GM19324 (cell line): ENCODE results near the gene CLRN3.

Source experiments
- ATAC-seq: cut with Tn5 transposase; IDR thresholded peaks from one replicate; pipeline ENCODE4 v1.9.1; 2021; ENCODE audit warnings: mild to moderate bottlenecking, moderate library complexity; ENCODE audit not compliant: unreplicated experiment, low FRiP score

The CLRN3 gene, protein sequence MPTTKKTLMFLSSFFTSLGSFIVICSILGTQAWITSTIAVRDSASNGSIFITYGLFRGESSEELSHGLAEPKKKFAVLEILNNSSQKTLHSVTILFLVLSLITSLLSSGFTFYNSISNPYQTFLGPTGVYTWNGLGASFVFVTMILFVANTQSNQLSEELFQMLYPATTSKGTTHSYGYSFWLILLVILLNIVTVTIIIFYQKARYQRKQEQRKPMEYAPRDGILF

GRCh38 chr10:127892743-127893142, at the start of gene CLRN3:
TSS of gene CLRN3 (minus strand) at chr10:127892941. CDS start at chr10:127892784, 157 bp downstream.
- ATAC-seq: no peak

GRCh38 chr10:127940866-127941640, 48.3 kb upstream of the CLRN3 start:
- no peak for ATAC-seq

DNA sequence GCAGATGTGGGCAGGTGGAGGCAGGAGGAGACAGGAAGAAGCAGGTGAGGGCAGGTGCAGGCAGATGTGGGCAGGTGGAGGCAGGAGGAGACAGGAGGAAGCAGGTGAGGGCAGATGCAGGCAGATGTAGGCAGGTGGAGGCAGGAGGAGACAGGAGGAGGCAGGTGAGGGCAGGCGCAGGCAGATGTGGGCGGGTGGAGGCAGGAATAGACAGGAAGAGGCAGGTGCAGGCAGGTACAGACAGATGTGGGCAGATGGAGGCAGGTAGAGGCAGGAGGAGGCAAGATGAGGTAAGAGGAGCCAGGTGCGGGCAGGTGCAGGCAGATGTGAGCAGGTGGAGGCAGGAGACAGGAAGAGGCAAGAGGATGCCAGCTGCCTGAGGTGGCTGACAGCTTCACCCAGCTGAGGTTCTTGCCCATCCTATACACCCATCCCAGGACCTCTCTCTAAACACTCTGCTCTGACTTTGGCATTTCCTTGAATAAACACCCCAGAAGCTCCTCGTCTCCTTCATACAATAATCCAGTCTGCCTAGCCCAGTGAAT, 47.1 kb upstream of the CLRN3 start:
- ATAC-seq: no peak

DNA sequence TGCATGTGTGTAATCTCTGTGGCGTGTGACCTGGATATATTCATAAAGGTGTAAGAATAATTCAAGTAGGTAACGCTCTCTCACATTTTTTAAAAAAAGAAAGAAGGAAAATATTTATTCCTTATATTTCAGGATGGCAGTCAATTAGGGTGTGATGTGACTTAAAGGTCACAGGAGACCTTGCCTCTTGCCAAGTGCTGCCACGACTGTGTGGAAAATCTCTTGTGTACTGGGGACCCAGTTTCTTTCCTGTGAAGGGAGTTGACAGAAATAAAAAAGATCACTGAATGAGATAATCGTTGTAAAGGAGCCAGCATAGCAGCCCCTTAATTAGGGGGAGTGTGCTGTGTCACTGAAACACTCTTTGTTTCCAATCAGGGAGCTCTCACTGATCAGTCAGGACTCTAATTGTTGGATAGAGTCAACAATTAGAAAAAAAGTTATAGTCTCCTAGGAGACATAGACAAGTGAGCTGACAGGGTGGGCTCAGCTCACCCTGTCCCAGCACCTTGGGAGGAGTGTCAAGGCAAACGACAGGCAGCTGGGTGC, 45.2 kb upstream of the CLRN3 start:
- ATAC-seq: no peak

DNA sequence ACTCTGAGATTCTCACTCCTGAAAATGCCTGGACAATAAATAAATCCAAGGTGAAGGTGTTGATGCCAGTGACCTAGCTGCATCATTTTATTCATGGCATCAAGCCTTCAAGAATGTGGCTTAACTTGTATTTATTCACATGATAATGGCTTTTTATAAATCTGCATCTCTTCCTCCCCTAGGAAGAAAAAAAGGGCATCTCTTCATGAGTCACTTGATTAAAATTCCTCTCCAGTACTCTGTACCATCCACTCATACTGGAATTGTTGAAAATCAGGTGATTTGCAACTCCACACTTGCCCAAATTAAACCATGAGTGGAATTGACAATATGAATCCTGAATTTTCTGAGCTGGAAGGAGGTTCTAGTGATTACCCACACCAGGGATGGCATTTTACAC, 44.3 kb upstream of the CLRN3 start:
- ATAC-seq: no peak

DNA sequence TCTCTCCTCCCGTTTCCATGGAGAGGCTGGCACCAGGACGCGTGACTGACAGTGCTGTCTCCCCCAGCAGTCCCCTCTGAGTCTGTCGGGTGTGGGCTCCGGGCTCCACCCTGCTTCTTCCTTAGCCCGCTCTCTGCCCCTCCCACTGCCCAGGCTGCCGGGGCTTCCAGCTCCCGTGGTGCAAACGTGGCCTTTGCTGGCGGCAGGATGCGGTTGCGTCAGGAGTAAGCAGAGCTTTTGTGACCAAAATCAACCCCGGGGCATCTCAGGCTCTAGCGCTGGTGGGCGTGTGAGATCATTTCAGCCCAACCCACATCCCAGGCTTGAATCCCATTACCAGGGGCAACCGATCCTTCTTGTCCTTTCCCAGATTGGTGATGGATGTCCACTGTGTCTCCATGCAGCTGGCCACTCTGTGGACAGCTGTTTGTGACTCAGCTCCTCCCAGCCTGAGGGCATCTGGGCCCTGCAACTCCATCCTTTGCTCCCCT, 42.4 kb upstream of the CLRN3 start:
- ATAC-seq: no peak

GRCh38 chr10:127934383-127934782, 41.6 kb upstream of the CLRN3 start:
- ATAC-seq: no peak

GRCh38 chr10:127933271-127933670, 40.5 kb upstream of the CLRN3 start:
- ATAC-seq: no peak

DNA sequence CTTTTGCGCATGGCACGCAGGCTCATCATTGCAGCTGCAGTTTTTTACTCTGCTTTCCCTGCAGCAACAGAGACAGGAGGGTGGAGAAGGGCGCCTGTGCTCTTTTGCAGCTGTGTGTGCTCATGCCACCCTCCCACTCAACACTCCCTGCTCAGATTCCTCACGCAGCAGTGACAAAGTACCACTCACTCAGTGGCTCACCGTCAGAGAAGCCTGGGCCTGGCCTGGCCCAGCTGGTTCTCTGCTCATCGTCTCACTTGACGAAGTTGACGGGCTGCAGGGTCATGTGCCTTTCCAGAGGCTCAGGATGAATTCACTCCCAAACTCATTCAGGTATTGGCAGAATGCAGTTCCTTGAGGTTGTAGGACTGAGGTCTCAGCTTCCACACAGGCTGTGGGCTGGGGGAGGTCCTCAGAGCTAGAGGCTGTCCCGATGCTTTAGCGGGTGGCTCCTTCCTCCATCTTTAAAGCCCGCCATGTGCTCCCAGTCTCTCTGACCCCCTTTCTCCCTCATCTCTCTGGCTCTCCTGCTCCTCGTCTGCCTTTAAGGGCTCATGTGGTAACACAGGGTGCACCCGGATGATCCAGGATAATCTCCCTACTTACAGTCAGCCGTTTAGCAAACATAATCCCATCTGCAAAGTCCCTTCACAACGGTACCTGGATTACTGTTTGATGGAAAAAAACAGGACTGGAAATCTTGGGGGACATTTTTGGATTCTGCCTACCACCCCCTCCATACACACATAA, 40.0 kb upstream of the CLRN3 start:
- ATAC-seq: no peak

DNA sequence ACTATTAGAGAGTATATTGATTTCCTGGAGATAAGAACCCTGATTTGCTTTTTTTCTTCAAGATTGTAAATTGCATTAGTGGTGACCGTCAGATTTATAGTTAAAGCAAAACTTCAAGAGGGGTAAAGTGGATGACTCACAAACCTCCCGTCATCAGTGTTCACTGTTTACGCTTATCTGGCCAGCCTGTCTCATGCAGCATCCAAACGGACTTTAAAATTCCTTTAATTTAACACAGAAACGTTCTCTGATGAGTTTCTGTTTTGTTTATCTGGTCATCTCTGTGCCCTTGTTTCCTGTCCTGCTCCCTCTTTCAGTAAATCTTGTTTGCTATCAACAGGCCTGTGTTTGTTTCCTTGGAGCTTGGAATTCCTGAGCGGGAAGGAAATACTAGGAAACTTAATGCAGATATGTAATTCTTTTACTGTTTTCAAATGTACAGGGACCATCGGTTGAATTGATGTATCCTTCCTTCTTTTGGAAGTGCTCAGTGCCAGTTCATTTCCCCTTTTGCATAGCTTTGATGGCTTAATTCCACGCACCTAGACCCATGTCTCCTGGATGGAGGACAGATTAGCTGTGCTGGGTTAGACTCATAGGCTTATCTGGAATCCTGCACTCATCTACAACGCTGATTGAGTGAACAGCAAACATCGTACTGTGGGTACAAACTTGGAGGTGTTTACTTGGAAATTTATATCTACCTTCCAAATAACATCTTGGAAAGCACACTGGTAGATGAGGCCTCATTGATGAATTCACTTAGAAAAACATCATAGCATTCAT, 35.5 kb upstream of the CLRN3 start:
- ATAC-seq: no peak

DNA sequence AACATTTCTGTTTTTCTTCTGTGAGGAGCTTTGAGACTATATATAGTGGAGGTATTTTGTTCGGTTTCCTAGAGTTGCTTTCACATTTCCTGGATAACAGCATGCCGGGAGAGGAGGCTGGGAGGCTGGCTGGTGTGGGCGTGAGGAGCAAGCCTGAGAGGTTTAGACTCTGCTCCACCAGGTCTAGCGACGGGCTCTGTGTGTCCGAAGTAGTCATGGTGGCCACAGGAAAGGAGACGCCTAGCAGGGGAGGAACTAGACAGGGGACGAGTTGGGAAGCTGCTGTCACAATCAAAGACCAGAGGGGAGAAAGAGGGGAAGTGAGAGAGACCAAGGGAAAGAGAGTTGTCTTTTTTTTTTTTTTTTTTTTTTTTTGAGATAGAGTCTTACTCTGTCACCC, 33.7 kb upstream of the CLRN3 start:
- ATAC-seq: no peak

DNA sequence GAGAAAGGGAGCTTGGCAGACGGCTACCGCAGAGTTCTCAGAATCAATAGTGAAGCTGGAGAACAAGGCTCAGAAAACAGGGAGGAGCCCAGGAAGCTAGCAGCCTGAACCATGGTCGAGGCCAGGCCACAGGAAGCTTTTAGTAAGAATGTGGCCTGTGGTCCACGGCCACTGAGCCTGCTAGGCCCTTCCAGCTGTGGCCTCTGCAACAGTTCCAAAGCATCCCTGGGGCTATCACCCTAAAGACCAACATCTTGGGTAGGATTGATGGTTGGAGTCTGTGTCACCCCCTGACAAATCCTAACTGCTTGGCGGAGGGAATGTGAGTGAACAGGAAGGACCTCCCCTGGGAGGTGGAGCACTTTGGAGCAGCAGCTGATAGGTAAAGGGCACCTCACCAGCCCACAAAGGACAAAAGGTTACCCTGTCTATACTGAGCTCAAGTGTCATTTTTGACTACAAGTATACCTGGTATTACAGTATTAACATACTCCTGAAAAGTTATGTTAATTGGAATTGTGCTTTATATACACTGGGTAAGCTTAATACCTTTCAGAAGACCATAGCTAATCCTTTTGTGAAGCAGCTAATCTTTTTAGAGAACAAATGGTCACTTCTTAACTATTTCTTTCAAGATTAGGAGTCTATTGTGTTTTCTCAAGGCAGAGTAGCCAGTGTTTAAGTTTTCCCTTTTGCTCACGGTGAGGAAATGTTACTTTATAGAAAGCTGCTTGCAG, 32.9 kb upstream of the CLRN3 start:
- ATAC-seq: no peak

- ATAC-seq: no peak
These were observed 30.9 kb upstream of the CLRN3 start for GRCh38 chr10:127923646-127924045.

DNA sequence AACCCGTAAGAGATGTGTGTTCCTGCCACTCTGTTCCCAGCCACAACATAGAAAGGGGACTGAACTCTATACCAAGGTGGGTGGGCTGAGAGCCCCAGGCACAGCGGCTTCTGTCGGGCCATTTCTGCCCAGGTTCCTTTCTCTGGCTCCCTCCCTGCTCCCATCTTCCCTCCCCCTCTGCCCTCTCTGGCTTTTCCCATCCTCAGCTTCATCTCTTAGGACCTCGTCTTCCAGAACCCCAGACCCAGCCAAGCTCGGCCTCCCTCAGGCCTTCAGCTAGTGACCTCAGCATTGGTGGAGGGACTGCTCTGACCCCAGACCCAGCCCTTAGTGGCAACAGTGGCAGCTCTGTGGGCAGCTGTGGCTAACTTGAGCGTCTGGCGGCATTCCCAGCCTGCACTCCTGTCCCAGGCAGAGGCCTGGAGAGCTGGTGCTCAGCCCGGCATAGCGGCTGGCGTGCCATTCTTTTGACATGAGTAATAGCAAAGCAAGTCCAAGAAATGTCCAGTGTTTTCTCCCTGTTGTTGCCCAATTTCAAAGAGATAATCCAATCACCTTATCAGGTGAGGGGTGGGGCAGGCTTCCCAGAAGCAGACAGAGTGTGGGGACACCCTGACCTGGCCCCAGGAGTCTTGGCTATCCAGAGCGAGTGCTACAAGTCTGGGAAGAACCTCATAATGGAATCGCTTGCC, 30.1 kb upstream of the CLRN3 start:
- ATAC-seq: no peak

- no peak for ATAC-seq
These were observed 29.5 kb upstream of the CLRN3 start for GRCh38 chr10:127922206-127922605.

GRCh38 chr10:127921753-127922145, 29.0 kb upstream of the CLRN3 start:
- no peak for ATAC-seq

GRCh38 chr10:127921075-127921752, 28.5 kb upstream of the CLRN3 start:
- ATAC-seq: no peak
